AG09309 (cell line): ENCODE data around the gene CXCR6.

Experiments
- DNase-seq: peaks from one replicate; pipeline ENCODE4 v3.0.0-alpha.2; 2010; ENCODE audit warnings: low read depth
- H3K4me3 ChIP-seq: 2 replicates; pipeline ENCODE4 v1.5.1; 2011; ENCODE audit warnings: mild to moderate bottlenecking, low read depth, low read length, moderate library complexity; ENCODE audit not compliant: control insufficient read depth
- CTCF ChIP-seq: IDR thresholded peaks from 2 replicates; pipeline ENCODE4 v1.5.1; 2011; ENCODE audit warnings: mild to moderate bottlenecking, low read depth, low read length, inconsistent platforms; ENCODE audit not compliant: insufficient read depth, control insufficient read depth; ENCODE audit errors: missing control alignments

CXCR6 gene

GRCh38 chr3:45950686-45951600 lies 7.7 kb downstream of the CXCR6 start:
- H3K4me3 ChIP-seq, result no peak overlapping the region
- DNase-seq, result no peak
- TF ChIP-seq CTCF, result no peak

GRCh38 chr3:45951946-45952345 lies 8.7 kb downstream of the CXCR6 start:
- no peak overlapping the region for H3K4me3 ChIP-seq
- no peak for DNase-seq
- no peak for TF ChIP-seq CTCF

GRCh38 chr3:45952456-45952855 lies 9.2 kb downstream of the CXCR6 start:
- DNase-seq, result no peak
- no peak overlapping the region for H3K4me3 ChIP-seq
- TF ChIP-seq CTCF, result no peak

GRCh38 chr3:45953536-45953935 lies 10.3 kb downstream of the CXCR6 start:
- TF ChIP-seq CTCF, result no peak
- H3K4me3 ChIP-seq, result no peak overlapping the region
- no peak for DNase-seq

- no peak for TF ChIP-seq CTCF
- H3K4me3 ChIP-seq, result no peak overlapping the region
- no peak for DNase-seq
Observed at GRCh38 chr3:45954306-45954705, 11.0 kb downstream of the CXCR6 start.

- no peak for TF ChIP-seq CTCF
- DNase-seq, result no peak
- H3K4me3 ChIP-seq, result no peak overlapping the region
Observed at GRCh38 chr3:45955017-45955647, 11.9 kb downstream of the CXCR6 start.
